Activated CD8-positive, alpha-beta T cell treated with anti-CD3 and anti-CD28 coated beads, Interleukin-2, amount 10 ng/mL, durations not matched to agents 7 days and 5 days (primary cell): Measurements from ENCODE around the gene GNG2. TPM values are rescaled to one million over a fixed set of nuclear protein-coding genes. Genes with fewer than 3 reads are reported as not detected.
A peak's percentile ranks its signal among the peaks of the same experiment; 100 is the strongest.

Experiments
- ATAC-seq: fragments of 150-1000 bp; cut with Tn5 transposase; one replicate; pipeline ENCODE4 v1.10.0; 2021; ENCODE audit warnings: moderate library complexity
- CTCF ChIA-PET: fragments of 350-600 bp; sonication (Branson Sonifier 250); formaldehyde crosslinking; loops from one replicate; lab custom pipeline; 2021; ENCODE audit warnings: antibody characterized with exemption; lab: Charles Lee
- POLR2A ChIA-PET: fragments of 350-600 bp; sonication (Branson Sonifier 250); formaldehyde crosslinking; loops from one replicate; lab custom pipeline; 2021; ENCODE audit warnings: antibody characterized with exemption; lab: Charles Lee
- DNase-seq: peaks from one replicate; pipeline ENCODE4 v3.0.0-alpha.2; 2020
- H3K27ac Mint-ChIP-seq: one replicate; pipeline ENCODE4 v1.8.0; 2021; ENCODE audit warnings: mild to moderate bottlenecking, mixed read lengths
- H3K27me3 Mint-ChIP-seq: one replicate; pipeline ENCODE4 v1.8.0; 2021; ENCODE audit warnings: low read depth, mixed read lengths
- H3K36me3 Mint-ChIP-seq: one replicate; pipeline ENCODE4 v1.8.0; 2021; ENCODE audit warnings: low read depth, mixed read lengths
- H3K4me1 Mint-ChIP-seq: one replicate; pipeline ENCODE4 v1.8.0; 2021; ENCODE audit warnings: low read depth, mixed read lengths
- H3K4me3 Mint-ChIP-seq: one replicate; pipeline ENCODE4 v1.8.0; 2021; ENCODE audit warnings: mild to moderate bottlenecking, mixed read lengths
- H3K9me3 Mint-ChIP-seq: one replicate; pipeline ENCODE4 v1.8.0; 2022; ENCODE audit warnings: mixed read lengths; ENCODE audit not compliant: insufficient read depth
- total RNA-seq, 2 experiments: library from RNA; stranded (reverse); gene quantifications; one replicate each; pipeline ENCODE4 v1.2.3, GENCODE V29; 2021

GNG2 gene
- total RNA-seq, 2 experiments from 2014 or later: 293 to 302 TPM

- CTCF ChIA-PET: interaction anchor here (1.0 to 3.8 kb wide), 3 partner anchors 24 to 108 kb away, joined by 4 to 12 read pairs (median 4); no protein-coding TSS in a partner anchor
- DNase-seq (no peak), ATAC-seq (no peak)
- H3K4me3 Mint-ChIP-seq: no peak overlapping the region
- no peak overlapping the region for H3K27ac Mint-ChIP-seq
- POLR2A ChIA-PET: interaction anchor here (2.6 to 13.4 kb wide), 2 partner anchors 10 to 22 kb away, joined by 24 to 366 read pairs; partner anchors contain the start of gene GNG2
- peaks cover 42% of the 10 kb centered on the region for H3K4me1 Mint-ChIP-seq
- H3K9me3 Mint-ChIP-seq: no peaks in the 10 kb centered on the region
- peaks cover 34% of the 10 kb centered on the region for H3K36me3 Mint-ChIP-seq
- no peaks in the 10 kb centered on the region for H3K27me3 Mint-ChIP-seq
Observed at GRCh38 chr14:51870606-51871005, 10.2 kb downstream of the GNG2 start.

- Mint-ChIP-seq H3K36me3 (peaks cover 41% of the 10 kb centered on the region), H3K27ac (peak overlapping the region; percentile 65), H3K27me3 (no peaks in the 10 kb centered on the region), H3K4me3 (no peak overlapping the region), H3K9me3 (no peaks in the 10 kb centered on the region), H3K4me1 (peaks cover 42% of the 10 kb centered on the region)
- CTCF ChIA-PET: interaction anchor here (1.4 to 3.8 kb wide), 3 partner anchors 12 to 107 kb away, joined by 4 to 12 read pairs (median 6); no protein-coding TSS in a partner anchor
- DNase-seq: no peak
- peak; percentile 25 for ATAC-seq
- POLR2A ChIA-PET: interaction anchor here (2.7 to 3.0 kb wide), 2 partner anchors 11 to 24 kb away, joined by 11 to 23 read pairs; partner anchors contain the start of gene GNG2
Observed at GRCh38 chr14:51871846-51872245, 11.4 kb downstream of the GNG2 start.

- POLR2A ChIA-PET: interaction anchor here (2.7 to 3.0 kb wide), 2 partner anchors 11 to 25 kb away, joined by 11 to 23 read pairs; partner anchors contain the start of gene GNG2
- no peak overlapping the region for H3K4me3 Mint-ChIP-seq
Observed at GRCh38 chr14:51872396-51872795, 12.0 kb downstream of the GNG2 start.

GRCh38 chr14:51873221-51873893 is 12.9 kb downstream of the GNG2 start:
- H3K4me3 Mint-ChIP-seq: peak overlapping the region; percentile 1
- peak overlapping the region; percentile 36 for H3K27ac Mint-ChIP-seq

More at GRCh38 chr14:51872396-51872795, 12.0 kb downstream of the GNG2 start:
- no peak for DNase-seq
- Mint-ChIP-seq H3K36me3 (peaks cover 47% of the 10 kb centered on the region), H3K27ac (no peak overlapping the region), H3K4me1 (peaks cover 46% of the 10 kb centered on the region), H3K9me3 (no peaks in the 10 kb centered on the region), H3K27me3 (no peaks in the 10 kb centered on the region)
- no peak for ATAC-seq
- CTCF ChIA-PET: interaction anchor here (1.4 to 3.8 kb wide), 3 partner anchors 11 to 106 kb away, joined by 4 to 12 read pairs (median 6); no protein-coding TSS in a partner anchor

GRCh38 chr14:51877810-51878209 is 17.4 kb downstream of the GNG2 start:
- ChIA-PET POLR2A (interaction anchor here (0.6 kb wide), 1 partner anchor 22 kb away, joined by 3 read pairs; no protein-coding TSS in a partner anchor), CTCF (no interaction called here)
- H3K36me3 Mint-ChIP-seq: peaks cover 76% of the 10 kb centered on the region
- H3K9me3 Mint-ChIP-seq: no peaks in the 10 kb centered on the region
- DNase-seq: no peak
- H3K4me1 Mint-ChIP-seq: peaks cover 64% of the 10 kb centered on the region
- no peaks in the 10 kb centered on the region for H3K27me3 Mint-ChIP-seq
- H3K27ac Mint-ChIP-seq: no peak overlapping the region
- no peak overlapping the region for H3K4me3 Mint-ChIP-seq
- ATAC-seq: no peak

More at GRCh38 chr14:51873221-51873893, 12.9 kb downstream of the GNG2 start:
- ChIA-PET POLR2A (interaction anchor here (2.7 to 3.0 kb wide), 2 partner anchors 12 to 26 kb away, joined by 11 to 23 read pairs; partner anchors contain the start of gene GNG2), CTCF (interaction anchor here (1.2 to 1.9 kb wide), 3 partner anchors 10 to 26 kb away, joined by 4 to 6 read pairs (median 4); no protein-coding TSS in a partner anchor)
- Mint-ChIP-seq H3K4me1 (peaks cover 56% of the 10 kb centered on the region), H3K9me3 (no peaks in the 10 kb centered on the region), H3K36me3 (peaks cover 56% of the 10 kb centered on the region), H3K27me3 (no peaks in the 10 kb centered on the region)
- ATAC-seq (peak; percentile 51), DNase-seq (peak; percentile 32)

GRCh38 chr14:51879170-51879569 is 18.8 kb downstream of the GNG2 start:
- no peak overlapping the region for H3K4me3 Mint-ChIP-seq
- no peaks in the 10 kb centered on the region for H3K27me3 Mint-ChIP-seq
- no peak for DNase-seq
- H3K27ac Mint-ChIP-seq: no peak overlapping the region
- no peak for ATAC-seq
- POLR2A ChIA-PET: interaction anchor here (0.5 to 1.0 kb wide), 4 partner anchors 13 to 413 kb away, joined by 3 read pairs; partner anchors contain the start of gene GNG2
- peaks cover 70% of the 10 kb centered on the region for H3K36me3 Mint-ChIP-seq
- peaks cover 64% of the 10 kb centered on the region for H3K4me1 Mint-ChIP-seq
- no peaks in the 10 kb centered on the region for H3K9me3 Mint-ChIP-seq
- CTCF ChIA-PET: no interaction called here

GRCh38 chr14:51880835-51881580 is 20.6 kb downstream of the GNG2 start:
- CTCF ChIA-PET: interaction anchor here (0.8 to 1.6 kb wide), 4 partner anchors 17 to 105 kb away, joined by 3 to 4 read pairs (median 4); no protein-coding TSS in a partner anchor
- Mint-ChIP-seq H3K36me3 (peaks cover 73% of the 10 kb centered on the region), H3K27ac (no peak overlapping the region)

GRCh38 chr14:51881636-51882035 is 21.2 kb downstream of the GNG2 start:
- ChIA-PET POLR2A (interaction anchor here (1.7 kb wide), 1 partner anchor 20 kb away, joined by 6 read pairs; the partner anchor contains the start of gene GNG2), CTCF (interaction anchor here (1.1 to 3.5 kb wide), 4 partner anchors 18 to 97 kb away, joined by 4 to 10 read pairs (median 4); no protein-coding TSS in a partner anchor)
- no peak overlapping the region for H3K27ac Mint-ChIP-seq
- H3K4me3 Mint-ChIP-seq: no peak overlapping the region
- no peak for ATAC-seq
- H3K27me3 Mint-ChIP-seq: no peaks in the 10 kb centered on the region
- peaks cover 74% of the 10 kb centered on the region for H3K4me1 Mint-ChIP-seq
- peaks cover 74% of the 10 kb centered on the region for H3K36me3 Mint-ChIP-seq
- DNase-seq: no peak
- no peaks in the 10 kb centered on the region for H3K9me3 Mint-ChIP-seq

More at GRCh38 chr14:51880835-51881580, 20.6 kb downstream of the GNG2 start:
- POLR2A ChIA-PET: interaction anchor here (1.7 kb wide), 1 partner anchor 20 kb away, joined by 6 read pairs; the partner anchor contains the start of gene GNG2
- ATAC-seq (no peak), DNase-seq (no peak)
- Mint-ChIP-seq H3K4me3 (no peak overlapping the region), H3K9me3 (no peaks in the 10 kb centered on the region), H3K4me1 (peaks cover 68% of the 10 kb centered on the region), H3K27me3 (no peaks in the 10 kb centered on the region)

- H3K9me3 Mint-ChIP-seq: no peaks in the 10 kb centered on the region
- no peaks in the 10 kb centered on the region for H3K27me3 Mint-ChIP-seq
- ATAC-seq: peak; percentile 27
- ChIA-PET POLR2A (interaction anchor here (0.7 to 3.4 kb wide), 3 partner anchors 22 to 55 kb away, joined by 3 to 19 read pairs (median 10); partner anchors contain the start of gene GNG2), CTCF (interaction anchor here (0.6 to 3.5 kb wide), 9 partner anchors 10 to 97 kb away, joined by 3 to 12 read pairs (median 4); partner anchors contain the start of gene GNG2)
- H3K27ac Mint-ChIP-seq: peak overlapping the region; percentile 19
- H3K4me1 Mint-ChIP-seq: peaks cover 74% of the 10 kb centered on the region
- peaks cover 72% of the 10 kb centered on the region for H3K36me3 Mint-ChIP-seq
- H3K4me3 Mint-ChIP-seq: peak overlapping the region; percentile 13
- DNase-seq: no peak
Observed at GRCh38 chr14:51883232-51883631, 22.8 kb downstream of the GNG2 start.

GRCh38 chr14:51884086-51884927 is 23.9 kb downstream of the GNG2 start:
- ChIA-PET POLR2A (interaction anchor here (0.6 to 3.4 kb wide), 4 partner anchors 17 to 1764 kb away, joined by 3 to 19 read pairs (median 6); partner anchors contain the start of gene GNG2), CTCF (interaction anchor here (0.6 to 3.5 kb wide), 8 partner anchors 12 to 96 kb away, joined by 3 to 12 read pairs (median 5); partner anchors contain the start of gene GNG2)
- H3K4me1 Mint-ChIP-seq: peaks cover 78% of the 10 kb centered on the region
- H3K9me3 Mint-ChIP-seq: no peaks in the 10 kb centered on the region
- peak overlapping the region; percentile 48 for H3K4me3 Mint-ChIP-seq
- H3K36me3 Mint-ChIP-seq: peaks cover 72% of the 10 kb centered on the region
- no peaks in the 10 kb centered on the region for H3K27me3 Mint-ChIP-seq
- DNase-seq (no peak), ATAC-seq (peak; percentile 58)
- peak overlapping the region; percentile 61 for H3K27ac Mint-ChIP-seq
